Neural progenitor cell (in vitro differentiated cells): Measurements from ENCODE around the gene SEPSECS.

Source experiments
- EZH2phosphoT487 ChIP-seq: fragments of 200-600 bp; sonication (generic); IDR thresholded peaks from 2 replicates; pipeline ENCODE4 v1.6.1; 2017; ENCODE audit warnings: antibody characterized with exemption
- TF ChIP-seq, protein P1 (sequence below): fragments of 200-600 bp; sonication (generic); IDR thresholded peaks from 2 replicates; pipeline ENCODE4 v1.5.1; 2017; ENCODE audit warnings: antibody characterized with exemption, mild to moderate bottlenecking

DNA sequence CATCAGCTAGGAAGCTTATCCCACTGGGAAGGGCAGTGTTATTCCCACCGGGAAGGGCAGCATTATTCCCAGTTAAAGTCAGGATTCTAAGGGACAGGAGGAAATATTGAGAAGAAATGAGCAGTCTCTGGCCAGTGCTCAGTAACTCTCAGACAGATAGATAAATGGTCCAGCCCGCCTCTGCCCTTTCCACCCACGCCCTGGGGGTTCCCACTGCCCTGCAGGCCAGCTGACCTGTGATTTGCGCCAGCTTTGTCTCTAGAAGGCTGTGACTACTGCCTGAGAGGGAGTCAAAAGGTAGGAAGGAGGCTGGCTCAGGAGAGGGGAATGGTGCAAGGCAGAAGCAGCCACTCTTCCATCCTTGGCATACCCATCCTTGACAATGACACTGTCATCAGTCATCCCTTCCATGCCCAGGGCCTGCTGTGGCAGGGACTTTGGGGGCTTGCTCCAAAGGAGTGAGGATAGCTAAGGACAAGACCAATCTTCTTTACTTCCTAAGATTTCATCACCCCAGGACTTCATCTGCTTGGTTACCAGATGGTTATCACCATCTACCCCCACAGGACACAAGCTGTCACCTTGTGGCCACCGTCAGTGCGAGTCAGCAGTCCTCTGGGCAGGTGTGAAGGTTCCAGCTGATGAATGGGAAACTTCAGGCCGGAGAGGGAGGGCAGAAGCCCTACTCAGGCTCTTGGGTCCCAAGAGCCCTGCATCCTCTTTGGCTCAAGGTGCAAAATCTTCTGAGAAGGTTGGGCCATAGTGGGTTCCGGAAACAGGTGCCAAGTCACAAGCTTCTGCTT is 49.5 kb downstream of the SEPSECS start:
- TF ChIP-seq, protein P1, sequence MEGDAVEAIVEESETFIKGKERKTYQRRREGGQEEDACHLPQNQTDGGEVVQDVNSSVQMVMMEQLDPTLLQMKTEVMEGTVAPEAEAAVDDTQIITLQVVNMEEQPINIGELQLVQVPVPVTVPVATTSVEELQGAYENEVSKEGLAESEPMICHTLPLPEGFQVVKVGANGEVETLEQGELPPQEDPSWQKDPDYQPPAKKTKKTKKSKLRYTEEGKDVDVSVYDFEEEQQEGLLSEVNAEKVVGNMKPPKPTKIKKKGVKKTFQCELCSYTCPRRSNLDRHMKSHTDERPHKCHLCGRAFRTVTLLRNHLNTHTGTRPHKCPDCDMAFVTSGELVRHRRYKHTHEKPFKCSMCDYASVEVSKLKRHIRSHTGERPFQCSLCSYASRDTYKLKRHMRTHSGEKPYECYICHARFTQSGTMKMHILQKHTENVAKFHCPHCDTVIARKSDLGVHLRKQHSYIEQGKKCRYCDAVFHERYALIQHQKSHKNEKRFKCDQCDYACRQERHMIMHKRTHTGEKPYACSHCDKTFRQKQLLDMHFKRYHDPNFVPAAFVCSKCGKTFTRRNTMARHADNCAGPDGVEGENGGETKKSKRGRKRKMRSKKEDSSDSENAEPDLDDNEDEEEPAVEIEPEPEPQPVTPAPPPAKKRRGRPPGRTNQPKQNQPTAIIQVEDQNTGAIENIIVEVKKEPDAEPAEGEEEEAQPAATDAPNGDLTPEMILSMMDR: no peak
- no peak for TF ChIP-seq EZH2phosphoT487
